Activated CD4-positive, alpha-beta T cell treated with anti-CD3 and anti-CD28 coated beads, Interleukin-2, amount 50 U/mL, for 1 hour (primary cell): ENCODE results near the gene LRFN4.

Source experiments
- DNase-seq: peaks from one replicate; pipeline ENCODE4 v3.0.0-alpha.2; 2020

LRFN4 gene

DNA sequence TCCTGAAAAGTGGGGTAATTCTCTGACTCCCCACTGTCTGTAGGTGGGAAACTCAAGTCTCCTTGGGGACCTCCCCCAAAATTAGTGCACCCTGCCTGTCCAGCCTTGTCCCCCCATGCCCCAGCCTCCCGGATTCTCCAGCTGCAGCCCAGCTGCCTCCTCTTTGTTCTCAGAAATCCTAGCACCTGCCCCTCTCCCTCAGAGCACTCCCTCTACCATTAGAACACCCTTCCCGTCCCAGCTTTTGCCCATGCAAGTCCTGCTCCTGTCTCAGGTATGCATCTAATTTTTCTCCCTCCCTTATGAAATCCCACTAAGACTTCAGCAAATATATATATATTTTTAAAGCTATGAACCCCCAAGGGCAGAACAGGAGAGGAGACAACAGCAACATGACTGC is 37.3 kb downstream of the LRFN4 start:
- no peak for DNase-seq

DNA sequence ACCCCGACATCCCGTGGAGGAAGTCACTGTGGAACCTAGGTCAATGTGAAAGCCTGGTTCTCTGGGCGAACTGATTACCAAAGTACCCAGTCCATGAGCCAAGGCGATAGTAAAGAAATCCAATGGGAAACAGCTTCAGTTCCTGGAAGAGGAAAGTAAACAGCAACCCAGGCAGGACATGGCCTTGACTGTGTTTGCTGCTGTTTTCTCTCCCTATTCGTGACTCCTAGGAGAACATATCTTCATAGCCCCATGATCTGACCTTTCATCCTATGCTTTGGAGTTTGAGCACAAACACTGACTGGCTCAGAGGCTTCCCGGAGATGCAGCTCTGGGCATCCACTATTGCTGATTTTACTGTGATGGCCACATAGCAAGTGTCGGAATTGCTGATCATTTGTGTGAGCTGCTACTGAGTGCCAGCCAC is 45.1 kb downstream of the LRFN4 start:
- DNase-seq = no peak

DNA sequence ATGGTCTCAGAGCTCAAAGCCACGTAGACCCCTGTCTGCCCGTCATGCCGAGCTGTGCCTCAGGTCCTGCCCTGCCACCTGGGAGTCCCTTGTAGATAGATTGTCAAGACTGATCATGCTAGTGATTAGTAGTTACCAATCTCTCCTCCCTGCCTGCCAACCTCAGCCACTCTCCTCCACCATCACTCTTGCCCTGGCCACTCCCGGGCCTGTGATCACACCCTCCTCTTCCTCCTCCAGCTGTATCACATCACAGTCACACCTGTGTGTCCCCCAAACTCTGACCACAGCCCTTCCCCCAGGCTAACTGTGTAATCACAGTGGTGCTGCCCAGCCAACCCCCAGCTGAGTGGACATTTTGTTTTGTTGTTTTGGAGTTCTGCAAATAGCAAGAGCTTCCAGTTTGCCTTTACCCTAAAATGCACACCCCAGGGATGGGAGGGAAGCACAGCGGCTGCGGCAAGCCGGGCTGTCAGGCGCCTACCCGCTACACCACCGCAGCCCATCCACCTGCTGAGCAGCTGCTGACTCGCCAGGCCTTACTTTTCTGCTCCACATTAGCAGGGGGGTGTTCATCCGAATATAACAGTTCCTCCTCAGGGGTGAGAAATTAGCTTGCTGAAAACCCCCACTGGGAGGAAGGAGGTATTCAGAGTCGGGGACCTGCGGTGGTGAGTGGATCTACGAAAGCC is 45.8 kb downstream of the LRFN4 start:
- no peak for DNase-seq

DNA sequence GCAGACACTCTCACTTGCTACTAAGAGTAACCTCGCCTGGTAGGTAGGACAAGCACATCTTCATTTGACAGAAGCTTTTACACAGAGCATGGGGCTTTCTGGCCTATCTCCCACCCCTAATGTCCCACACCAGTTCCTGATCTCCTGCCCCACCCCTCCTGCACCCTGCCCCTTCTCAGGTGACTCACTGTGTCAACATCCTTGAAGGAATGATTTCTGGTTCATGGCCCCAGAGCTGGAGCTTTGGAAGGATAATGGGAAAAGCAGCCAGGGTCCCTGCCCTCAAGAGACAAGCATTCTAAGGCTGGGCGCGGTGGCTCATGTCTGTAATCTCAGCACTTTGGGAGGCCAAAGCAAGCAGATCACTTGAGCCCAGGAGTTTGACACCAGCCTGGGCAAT is 47.2 kb downstream of the LRFN4 start:
- no peak for DNase-seq

DNA sequence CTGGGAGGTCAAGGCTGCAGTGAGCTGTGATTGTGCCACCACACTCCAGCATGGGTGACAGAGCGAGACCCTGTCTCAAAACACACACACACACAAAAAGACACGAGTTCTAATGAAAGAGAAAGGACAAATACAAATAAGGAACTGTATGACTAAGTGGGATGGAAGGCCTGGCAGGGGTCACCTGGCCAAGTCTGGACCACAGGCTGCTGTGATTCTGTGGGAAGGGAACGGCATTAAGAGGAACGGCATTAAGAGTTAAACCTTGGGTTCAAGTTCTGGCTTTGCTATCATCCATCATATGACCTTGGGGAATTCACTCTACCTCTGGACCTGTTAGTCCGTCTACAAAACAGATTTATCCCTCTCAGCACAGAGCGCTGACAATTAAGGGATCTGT is 47.7 kb downstream of the LRFN4 start:
- no peak for DNase-seq

DNA sequence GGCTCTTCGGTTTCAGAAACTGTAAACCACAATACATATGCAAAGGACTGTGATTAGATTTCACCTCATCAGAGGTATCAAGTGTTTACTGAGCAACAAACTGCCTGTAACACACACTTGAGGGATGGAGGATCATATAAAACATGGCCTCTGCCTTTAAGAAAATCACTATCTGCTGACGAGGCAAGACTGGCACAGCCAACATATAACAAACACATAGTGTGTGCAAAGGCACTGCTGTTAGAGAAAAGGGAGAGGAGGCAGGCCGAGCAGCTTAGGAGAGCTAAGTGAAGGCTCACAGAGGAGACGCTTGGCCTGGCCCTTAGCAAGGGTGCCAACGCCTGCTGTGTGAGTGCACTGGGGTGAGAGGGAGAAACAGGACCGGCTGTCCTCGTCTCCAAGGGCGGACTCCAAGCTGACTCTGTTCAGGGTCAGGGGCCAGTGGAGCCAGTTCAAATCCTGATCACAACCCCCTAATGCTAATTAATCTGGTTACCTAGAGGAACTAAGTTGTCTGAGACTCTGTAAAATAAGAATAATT is 48.2 kb downstream of the LRFN4 start:
- DNase-seq = no peak

DNA sequence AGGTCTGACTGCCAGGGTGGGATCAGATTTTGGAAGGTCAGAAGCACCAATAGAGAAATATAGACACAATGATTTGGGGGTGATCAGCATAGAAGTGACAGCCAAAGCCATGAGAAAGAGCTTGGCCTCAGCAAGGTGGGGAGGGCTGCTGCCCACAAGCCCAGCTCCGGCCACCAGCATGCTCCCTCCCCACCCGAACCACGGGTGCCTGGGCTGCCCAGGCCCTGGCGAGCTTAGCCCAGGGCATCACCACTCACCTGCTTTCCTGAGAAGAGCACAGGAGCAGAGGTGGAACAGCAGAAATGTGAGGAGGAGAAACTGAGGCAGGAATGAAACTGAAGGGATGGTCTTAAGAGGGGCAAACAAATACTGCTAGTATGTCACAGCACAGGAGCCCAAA is 48.8 kb downstream of the LRFN4 start:
- no peak for DNase-seq

GRCh38 chr11:66906061-66906733 is 49.3 kb downstream of the LRFN4 start:
- no peak for DNase-seq

DNA sequence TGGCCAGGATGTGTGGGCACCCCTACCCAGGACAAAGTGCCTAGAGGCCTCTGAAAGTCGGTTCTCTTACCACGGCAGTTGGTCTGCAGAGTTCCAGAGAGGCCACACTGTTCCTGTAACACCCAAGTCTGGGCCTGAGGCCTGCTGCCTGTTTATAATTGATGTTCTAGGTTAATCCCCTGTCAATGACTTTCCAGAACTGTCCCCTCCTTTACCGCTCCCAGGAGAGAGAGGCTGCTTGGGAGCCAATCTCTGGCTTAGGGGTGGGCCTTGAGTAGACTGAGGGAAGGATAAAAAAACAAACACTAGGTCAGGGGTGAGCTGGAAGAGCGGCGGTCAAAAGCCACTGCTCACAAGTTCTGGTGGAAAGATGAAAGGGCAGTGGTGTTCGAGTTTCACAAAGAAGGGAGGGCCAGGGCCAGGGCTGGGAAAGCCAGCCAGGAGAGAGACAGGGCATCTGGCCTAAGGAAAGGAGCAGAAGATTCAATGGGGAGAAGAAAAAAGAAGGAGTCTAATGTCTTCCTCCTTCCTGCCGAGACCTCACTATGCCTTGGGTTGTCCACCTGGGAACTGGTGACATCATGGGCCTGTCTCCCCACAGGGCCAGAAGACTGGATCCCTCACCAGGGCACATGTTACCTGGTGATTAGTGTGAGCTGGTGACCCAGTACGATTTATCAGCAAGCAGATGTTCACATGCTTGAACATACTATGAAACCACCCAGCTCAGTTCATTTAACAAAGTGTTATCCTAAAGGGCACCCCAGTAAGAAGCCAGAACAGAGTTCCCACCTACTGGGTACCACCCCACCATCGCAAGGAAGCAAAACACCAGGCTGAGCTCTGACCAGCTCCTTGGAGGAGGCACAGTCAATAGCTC is 51.1 kb downstream of the LRFN4 start:
- DNase-seq = no peak

DNA sequence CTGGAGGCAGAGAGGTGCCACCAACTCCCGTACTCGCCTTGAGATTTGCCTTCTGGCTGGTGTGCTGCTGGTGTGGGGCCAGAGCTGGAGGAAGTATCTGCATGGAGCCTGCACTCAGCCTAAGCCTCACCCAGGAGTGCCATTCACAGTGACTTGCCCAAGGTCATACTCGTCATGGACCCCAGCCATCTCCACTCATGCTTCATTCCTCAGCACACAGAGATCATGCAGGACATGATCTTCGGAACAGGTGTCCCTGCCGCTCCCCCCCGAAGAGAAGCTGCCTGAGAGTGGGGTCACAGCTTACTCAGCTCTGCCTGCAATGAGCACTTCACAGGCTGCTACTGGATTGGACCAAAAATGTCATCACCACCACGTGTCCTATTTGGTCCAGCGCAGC is 52.3 kb downstream of the LRFN4 start:
- DNase-seq = no peak

GRCh38 chr11:66910016-66910415 is 53.2 kb downstream of the LRFN4 start:
- no peak for DNase-seq
